Activated naive CD4-positive, alpha-beta T cell (primary cell): ENCODE data around the gene PIGU.
"Not testable (repeated sequence)": the region's sequence is repeated elsewhere in the genome, so short reads cannot be mapped to it uniquely, and the experiment has no call there.

Source experiments
- DNase-seq, 4 experiments: peaks; one replicate each; lab custom pipeline; 2025; lab: John Stamatoyannopoulos, UW

PIGU gene

GRCh38 chr20:34661811-34662210 lies 15.1 kb downstream of the PIGU start:
- DNase-seq, result not testable (repeated sequence)

- DNase-seq, result not testable (repeated sequence)
These were observed 18.2 kb downstream of the PIGU start for GRCh38 chr20:34658654-34659053.

- no peak for DNase-seq
These were observed 22.6 kb downstream of the PIGU start for GRCh38 chr20:34654207-34654744.

GRCh38 chr20:34651200-34651599 lies 25.7 kb downstream of the PIGU start:
- no peak for DNase-seq

- no peak for DNase-seq
These were observed 29.2 kb downstream of the PIGU start for GRCh38 chr20:34647737-34648136.

- DNase-seq, result no peak
These were observed 31.9 kb downstream of the PIGU start for GRCh38 chr20:34644951-34645350.

- DNase-seq, result no peak
These were observed 32.5 kb downstream of the PIGU start for GRCh38 chr20:34644345-34644744.

- DNase-seq, result no peak
These were observed 33.0 kb downstream of the PIGU start for GRCh38 chr20:34643928-34644327.

- DNase-seq, result no peak
These were observed 34.9 kb downstream of the PIGU start for GRCh38 chr20:34642009-34642408.

- no peak for DNase-seq
These were observed 37.1 kb downstream of the PIGU start for GRCh38 chr20:34639755-34640222.

- no peak for DNase-seq
These were observed 38.4 kb downstream of the PIGU start for GRCh38 chr20:34638532-34638931.

- DNase-seq, result no peak
These were observed 38.9 kb downstream of the PIGU start for GRCh38 chr20:34638039-34638292.

- no peak for DNase-seq
These were observed 39.5 kb downstream of the PIGU start for GRCh38 chr20:34637245-34638038.

GRCh38 chr20:34636648-34637047 lies 40.2 kb downstream of the PIGU start:
- DNase-seq, result no peak

- no peak for DNase-seq
These were observed 42.5 kb downstream of the PIGU start for GRCh38 chr20:34634392-34634791.

GRCh38 chr20:34632870-34633452 lies 43.9 kb downstream of the PIGU start:
- DNase-seq, result no peak

- no peak for DNase-seq
These were observed 47.0 kb downstream of the PIGU start for GRCh38 chr20:34629904-34630303.

- no peak for DNase-seq
These were observed 47.5 kb downstream of the PIGU start for GRCh38 chr20:34629342-34629741.

GRCh38 chr20:34628026-34628425 lies 48.9 kb downstream of the PIGU start:
- no peak for DNase-seq

- no peak for DNase-seq
These were observed 49.4 kb downstream of the PIGU start for GRCh38 chr20:34627458-34627857.

GRCh38 chr20:34626992-34627391 lies 49.9 kb downstream of the PIGU start:
- DNase-seq, result no peak

GRCh38 chr20:34624629-34625028 lies 52.3 kb downstream of the PIGU start:
- DNase-seq, result no peak

GRCh38 chr20:34622821-34623451 lies 54.0 kb downstream of the PIGU start:
- no peak for DNase-seq
